Transverse colon (tissue), 4 donors: ENCODE results near the gene SMPDL3A. TPM values are rescaled to one million over a fixed set of nuclear protein-coding genes. Genes with fewer than 3 reads are reported as not detected.

ENCODE experiments used
- DNase-seq: peaks from one replicate; pipeline ENCODE4 v3.0.0-alpha.2; 2019
- H3K27ac ChIP-seq, 4 donors: fragments of 200-600 bp; sonication (generic); 2 replicates each; pipeline ENCODE4 v1.5.1; 2016 to 2018; ENCODE audit warnings: inconsistent platforms in 4 of 4
- H3K27me3 ChIP-seq: fragments of 200-600 bp; sonication (generic); 2 replicates; pipeline ENCODE4 v1.5.1; 2017; ENCODE audit warnings: inconsistent platforms
- H3K36me3 ChIP-seq, 4 donors: fragments of 200-600 bp; sonication (generic); 2 replicates each; pipeline ENCODE4 v1.5.1; 2017 to 2019; ENCODE audit warnings: inconsistent platforms in 4 of 4
- H3K4me1 ChIP-seq, 4 donors: fragments of 200-600 bp; sonication (generic); 2 replicates each; pipeline ENCODE4 v1.5.1; 2017 to 2020; ENCODE audit warnings: inconsistent platforms in 4 of 4
- H3K4me3 ChIP-seq, 4 donors: fragments of 200-600 bp; sonication (generic); 1 replicate in 1 of 4; 2 replicates in 3 of 4; pipeline versions ENCODE4 v1.5.1 to v1.6.1; 2017 to 2019; ENCODE audit warnings: inconsistent platforms in 4 of 4
- H3K9me3 ChIP-seq, 2 donors: fragments of 200-600 bp; sonication (generic); 2 replicates each; pipeline ENCODE4 v1.5.1; 2017 to 2019; ENCODE audit warnings: inconsistent platforms in 2 of 2
- CTCF ChIP-seq, 5 experiments: fragments of 200-600 bp in 3 of 5; fragments of 450-650 bp in 2 of 5; sonication (generic) in 3 of 5; IDR thresholded peaks; 1 replicate in 2 of 5; 2 replicates in 3 of 5; pipeline ENCODE4 v1.5.1; 2016 to 2017; ENCODE audit warnings: antibody characterized with exemption in 5 of 5, inconsistent platforms in 3 of 5, mild to moderate bottlenecking in 2 of 5, moderate library complexity in 1 of 5
- EP300 ChIP-seq: sonication (generic); formaldehyde crosslinking; IDR thresholded peaks from one replicate; pipeline ENCODE4 v1.6.1; 2017; ENCODE audit warnings: antibody characterized with exemption, low read depth
- POLR2A ChIP-seq: fragments of 450-650 bp; IDR thresholded peaks from one replicate; pipeline ENCODE4 v1.6.1; 2016; ENCODE audit warnings: antibody characterized with exemption, mild to moderate bottlenecking, moderate library complexity
- POLR2AphosphoS5 ChIP-seq, 3 donors: sonication (generic); formaldehyde crosslinking; IDR thresholded peaks; one replicate each; pipeline ENCODE4 v1.6.1; 2016; ENCODE audit warnings: antibody characterized with exemption in 3 of 3
- WGBS, 2 donors: methylation state at CpG; one replicate each; pipeline ENCODE4 v1.1.5; 2018; ENCODE audit warnings: low coverage in 1 of 2; 5-methylcytosine and 5-hydroxymethylcytosine counted together
- in situ Hi-C, 4 donors: fragments of 200-750 bp; cut with MboI; loops; one replicate each; pipeline versions ENCODE4 v1.15.0 to v1.15.1; 2017; ENCODE audit warnings: low sequenced_read_pairs in 3 of 4, low pct_ligation_motif_present in 1 of 4, low pct_unique_long_range_greater_than_20kb in 1 of 4
- intact Hi-C: fragments of 100-400 bp; cut with DNase I; formaldehyde crosslinking; loops from one replicate; pipeline ENCODE4 v1.15.1; 2023; ENCODE audit warnings: low total_unique reads
- total RNA-seq, 4 donors: library from RNA; depleted of rRNA; stranded (reverse); fragments of >200 nt; gene quantifications; one replicate each; pipeline ENCODE4 v1.1.0, GENCODE V29; 2016

Gene SMPDL3A
- total RNA-seq, 4 donors from 2014 or later, result 10.1 to 353 (median 172) TPM

- H3K9me3 ChIP-seq, result no peaks in the 10 kb centered on the region
- in situ Hi-C loops (no loop called here), intact Hi-C loops (no loop called here)
- no peak overlapping the region for H3K27ac ChIP-seq
- H3K36me3 ChIP-seq, result no peaks in the 10 kb centered on the region
- no peaks in the 10 kb centered on the region for H3K4me1 ChIP-seq
- H3K27me3 ChIP-seq, result no peaks in the 10 kb centered on the region
- no peak for DNase-seq
- 67 to 70% methylated on average over 7 to 13 of the region's 13 CpGs for WGBS, 2 donors
- TF ChIP-seq POLR2A (no peak), EP300 (no peak), POLR2AphosphoS5 (IDR thresholded peaks at IDR 0.05) (no peak), CTCF (IDR thresholded peaks at IDR 0.05) (no peak)
- no peak overlapping the region for H3K4me3 ChIP-seq
Observed at GRCh38 chr6:122778985-122779661, 9.9 kb upstream of the SMPDL3A start.

- no peak within 1 kb of the TSS for H3K27ac ChIP-seq
Observed at GRCh38 chr6:122779667-122780066, 9.4 kb upstream of the SMPDL3A start, which contains the start of gene FABP7. Gene FABP7 (plus strand): TSS chr6:122779716. CDS start chr6:122779795, 79 bp downstream.

GRCh38 chr6:122780114-122780513 is 8.9 kb upstream of the SMPDL3A start:
- Histone ChIP-seq H3K36me3 (no peaks in the 10 kb centered on the region), H3K27me3 (no peaks in the 10 kb centered on the region), H3K4me3 (no peak overlapping the region), H3K4me1 (no peaks in the 10 kb centered on the region), H3K9me3 (no peaks in the 10 kb centered on the region), H3K27ac (no peak overlapping the region)
- no peak for DNase-seq
- TF ChIP-seq POLR2AphosphoS5 (IDR thresholded peaks at IDR 0.05) (no peak), POLR2A (no peak), CTCF (IDR thresholded peaks at IDR 0.05) (no peak), EP300 (no peak)
- intact Hi-C loops (no loop called here), in situ Hi-C loops (no loop called here)
- WGBS, 2 donors, result 60% methylated on average over 5 of the region's 5 CpGs; no CpG with 5 or more reads in 1 of the 2 donors

More at GRCh38 chr6:122779667-122780066, 9.4 kb upstream of the SMPDL3A start, which contains the start of gene FABP7:
- Histone ChIP-seq H3K36me3 (no peaks in the 10 kb centered on the region), H3K27me3 (no peaks in the 10 kb centered on the region), H3K9me3 (no peaks in the 10 kb centered on the region), H3K4me1 (no peaks in the 10 kb centered on the region), H3K4me3 (no peak within 1 kb of the TSS)
- intact Hi-C loops (no loop called here), in situ Hi-C loops (no loop called here)
- no peak for TF ChIP-seq EP300
- no peak for TF ChIP-seq POLR2AphosphoS5 (IDR thresholded peaks at IDR 0.05)
- TF ChIP-seq CTCF (IDR thresholded peaks at IDR 0.05), result no peak
- no peak for TF ChIP-seq POLR2A
- 71 to 83% methylated on average over 2 to 3 of the region's 3 CpGs for WGBS, 2 donors
- no peak for DNase-seq

- Histone ChIP-seq H3K9me3 (no peaks in the 10 kb centered on the region), H3K27ac (no peak overlapping the region), H3K4me1 (no peaks in the 10 kb centered on the region), H3K27me3 (no peaks in the 10 kb centered on the region), H3K4me3 (no peak overlapping the region), H3K36me3 (no peaks in the 10 kb centered on the region)
- TF ChIP-seq EP300, result no peak
- TF ChIP-seq POLR2AphosphoS5 (IDR thresholded peaks at IDR 0.05), result no peak
- no peak for TF ChIP-seq POLR2A
- TF ChIP-seq CTCF (IDR thresholded peaks at IDR 0.05), result no peak
- WGBS, 2 donors, result 94 to 100% methylated on average over 1 to 7 of the region's 7 CpGs
- intact Hi-C loops (no loop called here), in situ Hi-C loops (no loop called here)
- no peak for DNase-seq
Observed at GRCh38 chr6:122781716-122782115, 7.3 kb upstream of the SMPDL3A start.
